Cardiac fibroblast (primary cell): ENCODE measurements around the gene FGF6.

ENCODE experiments used
- DNase-seq, 2 donors: peaks; one replicate each; pipeline versions ENCODE4 v3.0.0 to v3.0.0-alpha.2; 2010; ENCODE audit warnings: low read depth in 2 of 2
- H3K4me3 ChIP-seq, 2 donors: replicated peaks in 1 of 2; 1 replicate in 1 of 2; 2 replicates in 1 of 2; pipeline ENCODE4 v1.5.1; 2011; ENCODE audit warnings: low read depth in 2 of 2, low read length in 2 of 2, mild to moderate bottlenecking in 2 of 2, moderate library complexity in 1 of 2
- TF ChIP-seq, protein P1 (sequence below): IDR thresholded peaks from one replicate; pipeline ENCODE4 v1.5.1; 2011; ENCODE audit warnings: low read depth, mild to moderate bottlenecking, low read length, inconsistent platforms

FGF6 gene

DNA sequence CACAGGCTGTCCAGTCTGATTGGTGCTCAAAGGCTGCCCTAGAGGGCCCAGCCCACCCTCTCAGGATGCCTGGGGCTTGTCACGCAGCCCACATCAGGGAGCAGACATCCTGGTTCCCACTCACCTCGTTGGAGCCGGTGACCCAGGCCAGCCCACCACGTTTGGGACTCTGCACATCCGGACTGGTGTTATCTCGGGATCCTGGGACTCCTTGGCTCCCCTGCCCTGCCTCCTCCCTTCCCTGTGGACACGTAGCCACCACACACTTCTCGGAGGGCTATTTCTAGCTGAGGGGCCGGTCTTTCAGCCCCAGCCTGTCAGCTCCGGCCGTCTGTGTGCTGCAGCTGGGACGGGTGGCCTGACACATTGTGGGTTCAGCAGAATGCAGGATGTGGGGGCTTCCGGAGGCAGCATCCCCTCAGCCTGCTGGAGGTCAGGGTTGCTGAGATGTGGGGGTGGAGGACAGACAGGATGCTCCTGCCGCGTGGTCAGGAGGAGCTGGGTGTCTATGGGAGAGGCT is 53.3 kb downstream of the FGF6 start:
- TF ChIP-seq, protein P1, sequence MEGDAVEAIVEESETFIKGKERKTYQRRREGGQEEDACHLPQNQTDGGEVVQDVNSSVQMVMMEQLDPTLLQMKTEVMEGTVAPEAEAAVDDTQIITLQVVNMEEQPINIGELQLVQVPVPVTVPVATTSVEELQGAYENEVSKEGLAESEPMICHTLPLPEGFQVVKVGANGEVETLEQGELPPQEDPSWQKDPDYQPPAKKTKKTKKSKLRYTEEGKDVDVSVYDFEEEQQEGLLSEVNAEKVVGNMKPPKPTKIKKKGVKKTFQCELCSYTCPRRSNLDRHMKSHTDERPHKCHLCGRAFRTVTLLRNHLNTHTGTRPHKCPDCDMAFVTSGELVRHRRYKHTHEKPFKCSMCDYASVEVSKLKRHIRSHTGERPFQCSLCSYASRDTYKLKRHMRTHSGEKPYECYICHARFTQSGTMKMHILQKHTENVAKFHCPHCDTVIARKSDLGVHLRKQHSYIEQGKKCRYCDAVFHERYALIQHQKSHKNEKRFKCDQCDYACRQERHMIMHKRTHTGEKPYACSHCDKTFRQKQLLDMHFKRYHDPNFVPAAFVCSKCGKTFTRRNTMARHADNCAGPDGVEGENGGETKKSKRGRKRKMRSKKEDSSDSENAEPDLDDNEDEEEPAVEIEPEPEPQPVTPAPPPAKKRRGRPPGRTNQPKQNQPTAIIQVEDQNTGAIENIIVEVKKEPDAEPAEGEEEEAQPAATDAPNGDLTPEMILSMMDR, result no peak
- H3K4me3 ChIP-seq, result no peak overlapping the region
- no peak for DNase-seq

DNA sequence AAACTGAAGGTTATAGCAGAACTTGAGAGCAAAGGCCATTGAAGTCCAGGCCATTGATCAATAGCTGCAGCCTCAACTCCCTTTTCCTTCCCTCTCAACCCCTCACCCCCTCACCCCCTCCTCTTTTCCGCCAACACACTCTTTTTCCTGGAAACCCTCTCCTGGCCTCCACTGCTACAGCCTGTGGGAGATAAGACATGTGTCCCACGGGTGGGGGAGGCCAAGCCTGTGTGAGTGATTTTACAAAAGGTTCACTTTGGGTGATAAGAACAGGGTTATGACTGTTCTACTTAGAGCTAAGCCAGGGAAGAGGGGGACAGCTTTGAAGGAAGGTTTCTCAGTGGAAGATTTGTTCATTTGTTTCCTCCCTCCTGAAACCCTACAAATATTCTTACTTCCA is 57.0 kb downstream of the FGF6 start:
- no peak overlapping the region for H3K4me3 ChIP-seq
- no peak for DNase-seq
- TF ChIP-seq, protein P1, result no peak

DNA sequence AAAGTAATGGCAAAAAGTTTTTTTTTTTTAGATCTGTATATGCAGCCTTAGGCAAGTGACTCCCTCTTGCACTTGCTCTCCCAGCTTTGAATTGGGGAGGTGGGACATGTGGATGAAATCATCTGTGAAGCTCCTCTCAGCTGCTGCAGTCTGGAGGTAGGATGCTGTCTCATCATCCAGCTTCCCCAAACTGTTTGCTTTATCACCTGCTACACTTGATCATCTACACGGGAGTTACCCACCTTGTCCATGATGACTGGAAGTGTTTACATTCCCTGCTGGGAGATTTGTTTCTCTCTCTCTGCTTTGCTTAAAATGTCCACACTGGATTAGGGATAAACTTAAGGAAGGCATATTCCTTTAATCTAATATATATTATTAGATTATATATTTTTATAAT is 57.6 kb downstream of the FGF6 start:
- H3K4me3 ChIP-seq, result no peak overlapping the region
- no peak for DNase-seq
- TF ChIP-seq, protein P1, result no peak

DNA sequence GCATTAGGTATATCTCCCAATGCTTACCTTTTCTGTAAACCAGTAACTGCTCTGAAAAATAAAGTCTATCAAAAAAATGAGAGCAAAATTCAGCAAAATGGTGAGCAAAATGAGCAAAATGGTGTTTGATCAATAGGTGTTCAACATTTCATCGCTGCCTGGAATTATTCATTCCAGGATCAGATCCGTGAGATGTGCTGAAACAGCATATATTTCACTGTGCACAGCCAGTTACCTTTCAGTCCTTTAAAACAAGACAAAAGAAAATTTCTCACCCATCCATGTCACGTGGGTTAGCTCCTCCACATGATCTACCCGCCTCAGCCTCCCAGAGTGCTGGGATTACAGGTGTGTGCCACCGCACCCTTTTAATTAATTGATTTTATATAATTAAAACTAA is 58.0 kb downstream of the FGF6 start:
- TF ChIP-seq, protein P1, result no peak

DNA sequence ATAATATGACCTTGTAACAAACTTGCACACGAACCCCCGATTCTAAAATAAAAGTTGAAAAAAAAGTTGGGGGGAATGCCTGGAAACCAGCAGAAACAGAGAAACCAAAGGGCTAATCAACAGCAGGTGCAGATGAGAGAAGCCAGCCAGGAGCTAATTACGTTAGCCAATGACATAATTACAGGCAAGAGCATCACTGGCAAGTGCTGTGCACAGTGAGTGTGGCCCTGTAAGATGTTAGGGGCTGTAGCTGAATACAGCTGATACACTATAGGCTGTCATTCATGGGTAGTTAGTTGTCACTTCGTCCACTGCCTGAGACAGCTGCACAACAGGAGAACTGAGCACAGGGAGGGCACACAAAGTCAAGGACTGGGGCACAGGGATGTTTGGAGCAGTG is 58.8 kb downstream of the FGF6 start:
- H3K4me3 ChIP-seq, result no peak overlapping the region
- DNase-seq, result no peak
- TF ChIP-seq, protein P1, result no peak

More for the DNA sequence above, 58.0 kb downstream of the FGF6 start:
- no peak for DNase-seq
- H3K4me3 ChIP-seq, result no peak overlapping the region
